Thymus (tissue), 11 donors: ENCODE results near the gene P2RY11. TPM values are rescaled to one million over a fixed set of nuclear protein-coding genes. Genes with fewer than 3 reads are reported as not detected.

Experiments
- DNase-seq, 9 donors: peaks; one replicate each; pipeline ENCODE4 v3.0.0-alpha.2; 2013; ENCODE audit warnings: low spot score in 9 of 9, low read depth in 6 of 9, missing footprints in 1 of 9
- H3K27ac ChIP-seq, 2 donors: one replicate each; pipeline ENCODE4 v1.5.1; 2013; ENCODE audit warnings: control low read depth in 1 of 2, low read depth in 1 of 2, low read length in 1 of 2, mild to moderate bottlenecking in 1 of 2, moderate library complexity in 1 of 2
- H3K27me3 ChIP-seq, 2 donors: one replicate each; pipeline ENCODE4 v1.5.1; 2013; ENCODE audit warnings: low read length in 1 of 2; ENCODE audit not compliant: control insufficient read depth in 2 of 2, insufficient read depth in 1 of 2
- H3K36me3 ChIP-seq, 2 donors: one replicate each; pipeline ENCODE4 v1.5.1; 2013; ENCODE audit warnings: low read length in 1 of 2, mild to moderate bottlenecking in 1 of 2, moderate library complexity in 1 of 2; ENCODE audit not compliant: control insufficient read depth in 2 of 2, insufficient read depth in 2 of 2
- H3K4me1 ChIP-seq, 2 donors: one replicate each; pipeline ENCODE4 v1.5.1; 2013; ENCODE audit warnings: low read length in 2 of 2; ENCODE audit not compliant: control insufficient read depth in 2 of 2, insufficient read depth in 2 of 2
- H3K4me3 ChIP-seq, 2 donors: one replicate each; pipeline ENCODE4 v1.5.1; 2013; ENCODE audit warnings: low read length in 2 of 2, control low read depth in 1 of 2, mild to moderate bottlenecking in 1 of 2
- H3K9me3 ChIP-seq, 2 donors: one replicate each; pipeline ENCODE4 v1.5.1; 2013; ENCODE audit warnings: low read length in 1 of 2, mild to moderate bottlenecking in 1 of 2; ENCODE audit not compliant: control insufficient read depth in 2 of 2, insufficient read depth in 1 of 2
- WGBS: extraction: QIAGEN DNeasy Blood & Tissue Kit; methylation state at CpG from one replicate; pipeline ENCODE4 v1.1.7; 2013; 5-methylcytosine and 5-hydroxymethylcytosine counted together
- polyA plus RNA-seq: library from polyadenylated mRNA; stranded (reverse); fragments of 200-250 nt; gene quantifications from one replicate; pipeline ENCODE4 v1.2.3, GENCODE V29; 2013
- total RNA-seq: library from RNA; stranded (reverse); fragments of 120-200 nt; gene quantifications from one replicate; pipeline ENCODE4 v1.2.4, GENCODE V29; 2013
- donor health status: healthy.

Gene P2RY11
- total and polyA plus RNA-seq, 2 donors: 5.6 to 14.5 TPM

DNA sequence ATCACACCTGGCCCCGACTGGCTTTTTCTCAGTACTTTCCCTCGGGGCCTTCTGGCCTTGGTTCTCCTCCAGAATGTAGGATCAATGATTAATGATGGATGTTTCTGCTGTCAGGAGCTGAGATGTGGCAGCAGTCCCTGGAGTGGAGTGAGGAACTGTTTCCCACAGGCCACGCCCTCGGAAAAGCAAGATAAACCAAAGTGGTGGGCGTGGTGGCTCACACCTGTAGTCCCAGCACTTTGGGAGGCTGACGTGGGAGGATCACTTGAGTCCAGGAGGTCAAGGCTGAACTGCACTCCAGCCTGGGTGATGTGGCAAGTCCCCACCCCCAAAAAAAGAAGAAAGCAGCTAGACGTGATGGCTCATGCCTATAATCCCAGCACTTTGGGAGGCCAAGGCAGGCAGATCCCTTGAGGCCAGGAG lies 32.5 kb upstream of the P2RY11 start:
- Histone ChIP-seq H3K27me3 (peaks cover 0 to 3% of the 10 kb centered on the region in 2 donors), H3K36me3 (no peaks in the 10 kb centered on the region), H3K27ac (no peak overlapping the region), H3K4me3 (no peak overlapping the region), H3K9me3 (peaks cover 0 to 2% of the 10 kb centered on the region in 2 donors), H3K4me1 (no peaks in the 10 kb centered on the region)
- no peak for DNase-seq
- WGBS: 91% methylated on average over 7 of the region's 7 CpGs

DNA sequence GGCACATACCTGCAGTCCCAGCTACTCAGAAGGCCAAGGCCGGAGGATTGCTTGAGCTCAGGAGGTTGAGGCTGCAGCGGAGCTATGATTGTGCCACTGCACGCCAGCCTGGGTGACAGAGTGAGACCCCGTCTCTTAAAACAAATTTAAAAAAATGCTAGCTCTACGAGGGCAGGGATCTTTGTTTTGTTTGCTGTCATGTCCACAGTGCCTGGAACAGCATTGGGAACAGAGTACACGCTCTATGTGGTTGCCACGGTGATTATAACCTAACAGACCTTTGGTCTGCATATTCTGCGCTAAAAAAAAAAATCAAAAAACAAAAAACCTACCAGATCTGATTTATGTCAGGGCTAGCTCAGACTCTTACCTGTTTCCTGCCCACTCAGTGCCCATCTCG lies 27.6 kb upstream of the P2RY11 start:
- 86% methylated on average over 9 of the region's 9 CpGs for WGBS
- Histone ChIP-seq H3K4me3 (no peak overlapping the region), H3K9me3 (no peaks in the 10 kb centered on the region), H3K27ac (no peak overlapping the region), H3K27me3 (no peaks in the 10 kb centered on the region), H3K36me3 (peaks cover 0 to under 1% of the 10 kb centered on the region in 2 donors), H3K4me1 (peaks cover 12 to 17% of the 10 kb centered on the region in 2 donors)
- no peak for DNase-seq

DNA sequence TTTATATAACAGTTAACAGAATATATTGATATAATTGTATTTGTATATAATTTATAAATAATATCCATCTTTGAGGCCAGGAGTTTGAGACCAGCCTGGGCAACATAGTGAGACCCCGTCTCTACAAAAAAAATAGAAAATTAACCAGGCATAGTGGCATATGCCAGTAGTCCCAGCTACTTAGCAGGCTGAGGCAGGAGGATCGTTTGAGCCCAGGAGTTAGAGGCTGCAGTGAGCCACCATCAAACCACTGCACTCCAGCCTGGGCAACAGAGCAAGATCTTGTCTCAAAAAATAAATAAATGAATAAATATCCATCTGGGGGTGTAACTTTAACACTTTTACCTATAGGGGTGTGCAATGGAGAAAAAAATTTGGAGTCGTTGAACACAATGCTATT lies 26.7 kb upstream of the P2RY11 start:
- H3K4me3 ChIP-seq: no peak overlapping the region
- H3K36me3 ChIP-seq: peaks cover 8 to 9% of the 10 kb centered on the region in 2 donors
- WGBS: 89% methylated on average over 3 of the region's 3 CpGs
- H3K9me3 ChIP-seq: no peaks in the 10 kb centered on the region
- no peak overlapping the region for H3K27ac ChIP-seq
- no peaks in the 10 kb centered on the region for H3K27me3 ChIP-seq
- no peak for DNase-seq
- peaks cover 12 to 17% of the 10 kb centered on the region in 2 donors for H3K4me1 ChIP-seq

DNA sequence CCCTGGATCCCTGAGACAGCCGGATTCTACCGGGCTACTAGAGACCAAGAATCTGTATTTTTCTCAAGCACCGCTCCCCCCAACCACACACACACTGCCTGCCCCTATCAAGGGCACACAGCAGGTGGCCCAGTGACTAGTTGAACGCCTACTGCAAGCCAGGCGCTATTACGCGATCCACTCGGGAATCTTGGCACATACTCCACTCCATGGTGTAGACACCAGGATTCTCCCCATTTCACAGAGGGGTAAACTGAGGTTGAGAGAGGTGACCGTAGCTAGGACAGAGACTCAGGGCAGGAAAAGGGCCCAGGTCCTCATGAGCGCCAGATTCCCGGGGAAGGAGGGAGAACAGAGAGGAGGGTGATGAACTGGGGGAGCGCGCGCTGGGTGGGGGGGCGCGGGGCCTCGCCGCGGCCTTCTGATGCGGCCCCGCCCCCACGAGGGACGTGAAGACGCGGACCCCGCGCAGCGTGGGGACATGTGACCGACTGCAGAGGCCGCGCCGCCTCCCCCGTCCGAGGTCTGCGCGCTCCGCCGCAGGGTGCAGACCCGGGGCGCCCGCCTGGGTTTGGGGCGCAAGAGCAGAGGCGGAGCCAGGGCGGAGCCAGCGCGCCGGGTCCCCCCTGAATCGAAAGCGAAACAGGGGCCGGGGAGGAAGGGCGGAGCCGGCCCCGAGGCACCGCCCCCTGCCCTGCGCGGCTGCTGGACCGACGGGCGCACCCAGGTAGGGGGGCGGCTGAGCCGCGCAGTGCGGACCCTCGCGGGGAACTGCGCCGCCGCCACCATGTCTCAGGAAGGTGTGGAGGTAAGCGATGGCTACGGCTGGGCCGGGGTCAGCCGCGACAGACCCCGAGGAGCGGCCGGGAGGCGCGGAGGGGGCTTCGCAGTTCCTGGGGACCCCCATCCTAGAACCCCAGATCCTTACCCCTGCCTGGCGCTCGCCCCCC lies 25.6 kb upstream of the P2RY11 start, which contains the start of gene SHFL:
SHFL (plus strand) TSS at position 677 of the 950 bp plus-strand sequence; CDS start at position 788, 111 bp downstream.
- Histone ChIP-seq H3K27me3 (no peaks in the 10 kb centered on the region), H3K9me3 (no peaks in the 10 kb centered on the region), H3K36me3 (peaks cover 11 to 13% of the 10 kb centered on the region in 2 donors), H3K27ac (peak within 1 kb of the TSS; percentile 64 to 78), H3K4me3 (peak within 1 kb of the TSS; percentile 74 to 97), H3K4me1 (peaks cover 12 to 17% of the 10 kb centered on the region in 2 donors)
- WGBS: 6% methylated on average over 81 of the region's 81 CpGs
- DNase-seq: peak in 8 of 9 donors; percentile 65 to 92 (median 82)

DNA sequence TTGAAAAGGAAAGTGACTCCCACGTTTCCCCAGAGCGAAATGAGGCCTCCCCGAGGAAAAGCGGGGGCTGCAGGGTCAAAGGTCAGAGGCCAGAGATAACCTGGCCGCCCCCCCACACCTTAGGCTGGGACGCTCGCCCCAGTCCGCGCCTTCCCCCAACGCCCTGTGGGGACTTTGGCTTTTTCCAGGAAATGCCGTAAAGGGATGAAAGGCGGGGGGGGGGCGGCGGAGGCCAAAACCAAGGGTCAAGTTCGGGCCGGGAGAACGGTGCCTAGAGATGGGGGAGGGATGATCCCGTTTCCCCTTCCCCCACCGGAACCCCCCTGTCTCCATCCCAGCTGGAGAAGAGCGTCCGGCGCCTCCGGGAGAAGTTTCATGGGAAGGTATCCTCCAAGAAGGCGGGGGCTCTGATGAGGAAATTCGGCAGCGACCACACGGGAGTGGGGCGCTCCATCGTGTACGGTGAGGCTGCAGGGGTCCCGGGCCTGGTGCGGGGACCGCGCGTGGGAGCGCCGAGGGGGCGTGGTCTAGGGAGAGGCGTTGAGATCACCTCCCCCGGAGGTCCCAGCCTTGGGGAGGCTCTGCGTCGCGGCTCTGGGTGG lies 24.8 kb upstream of the P2RY11 start:
- Histone ChIP-seq H3K36me3 (peaks cover 11 to 21% of the 10 kb centered on the region in 2 donors), H3K27ac (peak overlapping the region; percentile 64 to 78), H3K4me1 (peaks cover 12 to 17% of the 10 kb centered on the region in 2 donors), H3K4me3 (peak overlapping the region; percentile 74 to 97), H3K27me3 (no peaks in the 10 kb centered on the region), H3K9me3 (no peaks in the 10 kb centered on the region)
- WGBS: 6% methylated on average over 43 of the region's 43 CpGs
- DNase-seq: peak in 3 of 9 donors; percentile 17 to 43 (median 32)

DNA sequence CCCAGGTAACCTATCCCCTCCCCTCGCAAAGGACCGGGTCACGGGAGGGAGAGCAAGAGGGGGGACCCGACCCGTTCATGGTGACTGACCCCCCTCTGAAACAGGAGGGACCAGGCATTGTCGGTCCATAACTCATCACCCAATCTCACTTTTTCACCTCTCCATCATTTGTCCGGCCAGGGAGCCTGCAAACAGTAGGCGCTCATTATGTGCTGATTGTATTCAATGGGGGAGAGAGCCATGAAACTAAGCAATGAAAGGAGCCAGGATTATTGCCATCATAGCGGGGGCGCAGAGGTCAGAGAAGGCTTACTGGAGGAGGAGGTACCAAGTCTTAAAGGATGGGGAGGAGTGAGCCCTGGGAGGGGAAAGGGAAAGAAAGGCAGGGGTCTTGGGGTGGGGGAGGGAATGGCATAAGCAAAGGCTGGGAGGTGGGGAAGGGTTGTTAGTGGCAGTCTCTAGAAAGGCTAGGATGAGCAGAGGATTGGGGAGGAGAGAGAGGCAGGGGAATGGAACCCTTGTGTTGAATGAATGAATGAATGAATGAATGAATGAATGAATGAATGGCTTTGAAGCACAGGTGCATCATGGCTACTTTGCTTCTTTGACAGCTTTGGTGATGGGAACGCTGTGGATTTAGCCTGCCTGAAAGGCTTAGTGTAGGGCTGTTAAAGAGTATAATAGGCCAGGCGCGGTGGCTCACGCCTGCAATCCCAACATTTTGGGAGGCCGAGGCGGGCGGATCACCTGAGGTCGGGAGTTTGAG lies 24.0 kb upstream of the P2RY11 start:
- peaks cover 16 to 26% of the 10 kb centered on the region in 2 donors for H3K36me3 ChIP-seq
- no peak overlapping the region for H3K27ac ChIP-seq
- DNase-seq: no peak
- peaks cover 12 to 17% of the 10 kb centered on the region in 2 donors for H3K4me1 ChIP-seq
- WGBS: 96% methylated on average over 18 of the region's 18 CpGs
- no peaks in the 10 kb centered on the region for H3K9me3 ChIP-seq
- H3K27me3 ChIP-seq: no peaks in the 10 kb centered on the region
- peak overlapping the region in 1 of 2 donors; percentile 97 for H3K4me3 ChIP-seq

DNA sequence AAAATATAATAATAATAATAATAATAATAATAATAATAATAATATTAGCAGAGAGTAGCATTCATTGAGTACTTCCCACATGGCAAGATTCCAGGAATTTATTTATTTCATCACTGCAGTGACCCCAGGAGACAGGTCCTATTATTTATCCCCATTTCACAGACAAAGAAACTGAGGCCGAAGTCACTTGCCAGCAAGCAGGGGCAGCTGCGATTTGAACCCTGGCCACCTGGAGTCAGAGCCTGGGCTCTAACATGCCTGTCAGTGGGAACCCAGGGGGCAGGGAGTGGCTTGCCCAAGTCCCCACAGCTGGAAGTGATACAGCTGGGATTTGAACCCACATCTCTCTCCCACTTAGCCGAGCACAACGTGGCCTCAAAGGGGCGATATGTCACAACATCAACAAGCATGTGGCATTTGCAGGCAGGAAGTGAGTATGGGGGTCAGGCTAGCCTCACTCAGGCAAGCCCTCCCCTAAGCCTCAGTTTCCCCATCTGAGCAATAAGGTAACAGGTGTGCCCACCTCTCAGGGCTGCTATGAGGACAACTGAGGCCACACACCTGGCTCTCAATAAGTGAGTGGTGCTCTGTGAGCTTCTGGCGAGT lies 22.4 kb upstream of the P2RY11 start:
- WGBS: 99% methylated on average over 6 of the region's 6 CpGs
- Histone ChIP-seq H3K27me3 (no peaks in the 10 kb centered on the region), H3K4me1 (peaks cover 12 to 17% of the 10 kb centered on the region in 2 donors), H3K4me3 (no peak overlapping the region), H3K36me3 (peaks cover 23 to 27% of the 10 kb centered on the region in 2 donors), H3K9me3 (no peaks in the 10 kb centered on the region), H3K27ac (no peak overlapping the region)
- DNase-seq: no peak

DNA sequence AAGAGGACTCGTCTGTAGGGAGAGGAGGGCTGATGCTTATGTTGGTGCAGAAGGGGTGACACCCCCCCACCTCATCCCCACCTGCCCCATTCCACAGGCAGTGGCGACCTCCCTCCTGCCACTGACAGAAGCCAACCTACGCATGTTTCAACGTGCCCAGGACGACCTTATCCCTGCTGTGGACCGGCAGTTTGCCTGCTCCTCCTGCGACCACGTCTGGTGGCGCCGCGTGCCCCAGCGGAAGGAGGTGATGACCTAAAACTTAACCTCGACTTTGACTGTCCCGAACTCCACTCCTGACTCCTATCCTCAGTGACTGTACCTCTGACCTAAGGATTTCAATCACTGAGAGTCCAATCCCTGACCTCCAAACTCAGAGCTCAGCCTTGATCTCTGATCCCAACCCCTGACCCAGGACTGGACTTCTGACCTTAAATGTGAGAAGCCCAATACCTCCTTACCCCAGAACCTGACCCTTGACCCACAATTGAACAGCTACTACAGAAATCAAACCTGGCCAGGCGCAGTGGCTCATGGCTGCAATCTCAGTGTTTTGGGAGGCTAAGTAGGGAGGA lies 21.6 kb upstream of the P2RY11 start:
- Histone ChIP-seq H3K9me3 (peaks cover 0 to 3% of the 10 kb centered on the region in 2 donors), H3K36me3 (peaks cover 23 to 27% of the 10 kb centered on the region in 2 donors), H3K27ac (no peak overlapping the region), H3K27me3 (no peaks in the 10 kb centered on the region), H3K4me3 (no peak overlapping the region), H3K4me1 (peaks cover 12 to 17% of the 10 kb centered on the region in 2 donors)
- 94% methylated on average over 15 of the region's 15 CpGs for WGBS
- DNase-seq: no peak
